ENCODE results near the gene KLHL5. TPM values are rescaled to one million over a fixed set of nuclear protein-coding genes. Genes with fewer than 3 reads are reported as not detected.
A peak's percentile ranks its signal among the peaks of the same experiment; 100 is the strongest.

The KLHL5 gene
- total RNA-seq, 2 donors from 2014 or later, result 5.9 to 14.5 TPM

DNA sequence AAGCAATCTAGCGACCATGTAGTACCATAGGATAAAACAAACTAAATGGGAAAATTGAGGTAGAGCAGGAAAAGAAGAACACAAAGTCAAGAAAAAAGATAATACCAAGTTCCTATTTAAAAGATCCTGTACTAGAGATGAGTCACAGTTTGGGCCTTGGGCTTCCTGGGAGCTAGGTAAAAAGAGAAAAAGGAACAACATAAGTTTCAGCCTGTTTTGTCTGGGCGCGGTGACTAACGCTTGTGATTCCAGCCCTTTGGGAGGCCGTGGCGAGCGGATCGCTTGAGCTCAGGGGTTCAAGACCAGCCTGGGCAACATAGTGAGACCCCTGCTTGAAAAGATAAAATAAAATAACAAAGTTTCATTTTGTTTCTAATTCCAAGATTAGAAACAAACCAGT lies 15.8 kb upstream of the KLHL5 start:
- intact Hi-C loops (cut with DNase I), result no loop called here
- 78 to 99% methylated on average over 8 of the region's 8 CpGs for WGBS, 2 donors

DNA sequence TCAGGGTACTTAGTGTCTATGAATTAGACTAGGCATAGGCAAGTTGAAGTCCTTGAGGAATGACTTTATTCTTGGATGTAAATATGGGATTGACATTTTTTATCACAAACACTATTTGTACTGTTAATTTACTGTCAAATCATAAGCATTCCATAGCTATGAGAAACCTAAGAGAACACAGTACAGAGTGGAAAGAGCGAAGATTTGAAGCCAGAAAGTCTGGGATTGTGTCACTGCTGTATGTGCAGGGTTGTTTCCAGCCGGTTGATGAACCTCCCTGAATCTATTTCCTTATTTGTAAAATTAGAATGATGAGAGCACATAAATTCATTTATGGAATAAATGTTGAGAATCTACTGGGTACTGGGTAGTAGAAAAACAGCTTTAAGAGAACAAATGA lies 14.4 kb upstream of the KLHL5 start:
- H3K4me3 ChIP-seq, result no peak overlapping the region
- no peak overlapping the region for H3K27ac ChIP-seq
- intact Hi-C loops (cut with DNase I), result no loop called here
- H3K36me3 ChIP-seq (replicated peaks in 1 of 2; ENCODE audit: insufficient read depth in 1 of 2, low read depth in 2 of 2), result no peaks in the 10 kb centered on the region
- no peaks in the 10 kb centered on the region for H3K9me3 ChIP-seq
- no peaks in the 10 kb centered on the region for H3K27me3 ChIP-seq
- ATAC-seq, result no peak
- H3K4me1 ChIP-seq, result peaks cover 18% of the 10 kb centered on the region
- WGBS, 2 donors, result 76 to 86% methylated on average over 2 of the region's 2 CpGs
- DNase-seq, result no peak
- TF ChIP-seq POLR2A (IDR thresholded peaks at IDR 0.05), result no peak
- TF ChIP-seq, protein P1, sequence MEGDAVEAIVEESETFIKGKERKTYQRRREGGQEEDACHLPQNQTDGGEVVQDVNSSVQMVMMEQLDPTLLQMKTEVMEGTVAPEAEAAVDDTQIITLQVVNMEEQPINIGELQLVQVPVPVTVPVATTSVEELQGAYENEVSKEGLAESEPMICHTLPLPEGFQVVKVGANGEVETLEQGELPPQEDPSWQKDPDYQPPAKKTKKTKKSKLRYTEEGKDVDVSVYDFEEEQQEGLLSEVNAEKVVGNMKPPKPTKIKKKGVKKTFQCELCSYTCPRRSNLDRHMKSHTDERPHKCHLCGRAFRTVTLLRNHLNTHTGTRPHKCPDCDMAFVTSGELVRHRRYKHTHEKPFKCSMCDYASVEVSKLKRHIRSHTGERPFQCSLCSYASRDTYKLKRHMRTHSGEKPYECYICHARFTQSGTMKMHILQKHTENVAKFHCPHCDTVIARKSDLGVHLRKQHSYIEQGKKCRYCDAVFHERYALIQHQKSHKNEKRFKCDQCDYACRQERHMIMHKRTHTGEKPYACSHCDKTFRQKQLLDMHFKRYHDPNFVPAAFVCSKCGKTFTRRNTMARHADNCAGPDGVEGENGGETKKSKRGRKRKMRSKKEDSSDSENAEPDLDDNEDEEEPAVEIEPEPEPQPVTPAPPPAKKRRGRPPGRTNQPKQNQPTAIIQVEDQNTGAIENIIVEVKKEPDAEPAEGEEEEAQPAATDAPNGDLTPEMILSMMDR (IDR thresholded peaks at IDR 0.05), result no peak

More for the DNA sequence above, 15.8 kb upstream of the KLHL5 start:
- Histone ChIP-seq H3K27ac (peak overlapping the region in 2 of 4 donors; percentile 89 to 93), H3K4me1 (peaks cover 18% of the 10 kb centered on the region), H3K4me3 (no peak overlapping the region), H3K27me3 (no peaks in the 10 kb centered on the region), H3K36me3 (replicated peaks in 1 of 2; ENCODE audit: insufficient read depth in 1 of 2, low read depth in 2 of 2) (no peaks in the 10 kb centered on the region), H3K9me3 (no peaks in the 10 kb centered on the region)
- TF ChIP-seq, protein P1 (IDR thresholded peaks at IDR 0.05), result no peak
- TF ChIP-seq POLR2A (IDR thresholded peaks at IDR 0.05), result no peak
- DNase-seq, result peak in 1 of 4 donors; percentile 19
- ATAC-seq, result no peak

DNA sequence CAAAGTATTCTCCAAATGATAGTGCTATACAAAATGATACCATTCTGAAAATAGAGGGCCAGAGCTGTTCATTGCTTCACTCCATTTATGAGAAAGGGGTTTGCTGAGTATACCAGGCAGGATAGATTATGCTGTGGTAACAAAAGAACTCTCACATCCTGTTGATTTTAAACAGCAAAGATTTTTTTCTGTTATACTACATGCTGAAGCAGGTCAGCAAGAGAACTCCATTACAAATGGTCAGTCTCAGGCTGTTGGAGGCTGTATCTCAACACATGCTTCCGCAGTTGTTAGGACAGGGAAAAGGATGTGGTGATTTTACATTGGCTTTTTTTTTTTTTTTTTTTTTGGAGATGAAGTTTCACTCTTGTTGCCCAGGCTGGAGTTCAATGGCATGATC lies 13.7 kb upstream of the KLHL5 start:
- ATAC-seq (no peak), DNase-seq (no peak)
- no peak for TF ChIP-seq POLR2A (IDR thresholded peaks at IDR 0.05)
- TF ChIP-seq, protein P1 (IDR thresholded peaks at IDR 0.05), result no peak
- no peak overlapping the region for H3K4me3 ChIP-seq
- intact Hi-C loops (cut with DNase I), result no loop called here
- H3K27me3 ChIP-seq, result no peaks in the 10 kb centered on the region
- no peaks in the 10 kb centered on the region for H3K9me3 ChIP-seq
- no peak overlapping the region for H3K27ac ChIP-seq
- peaks cover 18% of the 10 kb centered on the region for H3K4me1 ChIP-seq
- WGBS, 2 donors, result 78% methylated on average over 1 of the region's 1 CpG
- H3K36me3 ChIP-seq (replicated peaks in 1 of 2; ENCODE audit: insufficient read depth in 1 of 2, low read depth in 2 of 2), result no peaks in the 10 kb centered on the region

DNA sequence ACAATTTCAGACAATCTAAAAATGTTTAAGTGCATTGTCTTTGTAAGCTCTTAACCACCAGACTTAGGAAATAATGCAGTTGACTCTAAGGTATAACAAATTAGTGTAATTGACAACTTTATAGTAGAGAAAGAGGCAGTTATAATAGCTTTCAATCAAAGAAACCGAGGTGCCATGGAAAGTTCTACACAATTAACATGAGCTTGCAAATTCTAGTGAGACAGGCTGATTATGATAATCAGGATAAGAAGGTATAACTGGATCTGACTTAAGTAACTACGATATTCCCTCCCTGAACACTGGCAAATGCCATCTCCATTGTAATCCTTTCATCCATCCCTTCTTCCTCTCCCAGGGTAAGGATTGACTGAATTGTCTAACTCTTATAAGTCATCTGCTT lies 11.4 kb upstream of the KLHL5 start:
- H3K4me1 ChIP-seq, result peaks cover 13% of the 10 kb centered on the region
- 66 to 78% methylated on average over 2 of the region's 2 CpGs for WGBS, 2 donors
- H3K36me3 ChIP-seq (replicated peaks in 1 of 2; ENCODE audit: insufficient read depth in 1 of 2, low read depth in 2 of 2), result no peaks in the 10 kb centered on the region
- H3K4me3 ChIP-seq, result no peak overlapping the region
- no peaks in the 10 kb centered on the region for H3K27me3 ChIP-seq
- H3K9me3 ChIP-seq, result no peaks in the 10 kb centered on the region
- TF ChIP-seq, protein P1 (IDR thresholded peaks at IDR 0.05), result no peak
- TF ChIP-seq POLR2A (IDR thresholded peaks at IDR 0.05), result no peak
- ATAC-seq, result no peak
- no peak for DNase-seq
- no peak overlapping the region for H3K27ac ChIP-seq
- intact Hi-C loops (cut with DNase I), result no loop called here

DNA sequence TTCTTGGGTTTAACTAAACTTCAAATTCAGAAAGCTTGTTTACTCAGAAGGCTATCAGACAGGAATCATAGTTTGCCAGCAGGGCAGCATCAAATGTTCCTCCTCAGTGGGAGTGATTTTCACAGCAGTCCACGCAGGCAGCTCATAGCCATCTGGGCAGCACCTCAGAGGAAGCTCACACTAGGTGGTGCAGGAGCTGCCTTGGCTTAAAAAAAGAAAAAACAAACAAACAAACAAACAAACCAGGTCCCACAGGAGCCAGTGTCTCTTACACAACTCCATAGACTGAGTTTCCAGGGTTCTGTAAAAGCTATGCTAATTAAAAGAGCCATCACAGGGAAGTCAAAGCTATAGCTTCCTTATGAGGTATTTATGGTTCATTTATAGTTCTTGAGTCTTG lies 10.5 kb upstream of the KLHL5 start:
- H3K36me3 ChIP-seq (replicated peaks in 1 of 2; ENCODE audit: insufficient read depth in 1 of 2, low read depth in 2 of 2), result no peaks in the 10 kb centered on the region
- no peak overlapping the region for H3K4me3 ChIP-seq
- H3K27ac ChIP-seq, result no peak overlapping the region
- TF ChIP-seq POLR2A (IDR thresholded peaks at IDR 0.05), result no peak
- TF ChIP-seq, protein P1 (IDR thresholded peaks at IDR 0.05), result no peak
- intact Hi-C loops (cut with DNase I), result no loop called here
- no peaks in the 10 kb centered on the region for H3K9me3 ChIP-seq
- H3K4me1 ChIP-seq, result peaks cover 9% of the 10 kb centered on the region
- DNase-seq, result no peak
- H3K27me3 ChIP-seq, result no peaks in the 10 kb centered on the region
- WGBS, 2 donors, result 100% methylated on average over 1 of the region's 1 CpG
- ATAC-seq, result no peak

Measured in body of pancreas (tissue), 4 donors.